ENCODE measurements around the gene ANKH.

DNA sequence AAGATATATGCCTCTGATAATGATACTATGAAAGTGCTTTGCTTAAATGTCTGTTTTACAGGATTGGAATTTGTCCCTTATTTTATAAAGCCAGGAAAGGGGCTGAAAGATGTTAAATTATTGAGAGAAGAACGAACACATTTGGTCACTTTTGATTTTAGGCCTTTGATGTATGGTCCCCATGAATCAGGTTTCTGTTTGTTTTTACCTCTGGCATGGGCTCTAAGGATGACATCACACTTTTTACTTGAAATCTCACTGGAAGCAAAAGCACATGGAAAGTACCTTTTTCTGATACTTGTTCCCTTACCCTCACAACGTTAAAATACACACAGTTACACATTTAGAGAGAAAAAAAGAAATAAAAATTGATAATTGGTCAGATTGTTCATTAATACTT, 200.2 kb downstream of the ANKH start:
- TF ChIP-seq, protein P1, sequence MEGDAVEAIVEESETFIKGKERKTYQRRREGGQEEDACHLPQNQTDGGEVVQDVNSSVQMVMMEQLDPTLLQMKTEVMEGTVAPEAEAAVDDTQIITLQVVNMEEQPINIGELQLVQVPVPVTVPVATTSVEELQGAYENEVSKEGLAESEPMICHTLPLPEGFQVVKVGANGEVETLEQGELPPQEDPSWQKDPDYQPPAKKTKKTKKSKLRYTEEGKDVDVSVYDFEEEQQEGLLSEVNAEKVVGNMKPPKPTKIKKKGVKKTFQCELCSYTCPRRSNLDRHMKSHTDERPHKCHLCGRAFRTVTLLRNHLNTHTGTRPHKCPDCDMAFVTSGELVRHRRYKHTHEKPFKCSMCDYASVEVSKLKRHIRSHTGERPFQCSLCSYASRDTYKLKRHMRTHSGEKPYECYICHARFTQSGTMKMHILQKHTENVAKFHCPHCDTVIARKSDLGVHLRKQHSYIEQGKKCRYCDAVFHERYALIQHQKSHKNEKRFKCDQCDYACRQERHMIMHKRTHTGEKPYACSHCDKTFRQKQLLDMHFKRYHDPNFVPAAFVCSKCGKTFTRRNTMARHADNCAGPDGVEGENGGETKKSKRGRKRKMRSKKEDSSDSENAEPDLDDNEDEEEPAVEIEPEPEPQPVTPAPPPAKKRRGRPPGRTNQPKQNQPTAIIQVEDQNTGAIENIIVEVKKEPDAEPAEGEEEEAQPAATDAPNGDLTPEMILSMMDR (IDR thresholded peaks at IDR 0.05): no peak
- TF ChIP-seq POLR2A (IDR thresholded peaks at IDR 0.05): no peak
- no peak for TF ChIP-seq POLR2AphosphoS5 (IDR thresholded peaks at IDR 0.05; ENCODE audit: insufficient read depth in 1 of 2, low read depth in 1 of 2)
